Measurements from ENCODE around the gene SNRK. TPM values are rescaled to one million over a fixed set of nuclear protein-coding genes. Genes with fewer than 3 reads are reported as not detected.

Gene SNRK
- total and polyA plus RNA-seq, 2 donors (not counting 3 experiments of a cell fraction or from before 2014, with no cell fraction given), result 43.3 to 99.9 TPM

GRCh38 chr3:43291546-43291945, 5.2 kb downstream of the SNRK start:
- BruUV-seq (replicated peaks), result no TSS peak
- Histone ChIP-seq H3K9me1 (replicated peaks; ENCODE audit: control insufficient read depth, extremely low read depth, insufficient read depth, low read length) (no peaks in the 10 kb centered on the region), H3K79me2 (ENCODE audit: control insufficient read depth, insufficient read depth, low read length) (peaks cover 98% of the 10 kb centered on the region), H3K27ac (ENCODE audit: insufficient read depth, low read depth, low read length) (peak overlapping the region; percentile 100), H3K27me3 (ENCODE audit: control insufficient read depth in 2 of 2, insufficient read depth in 2 of 2, low read length in 2 of 2) (no peaks in the 10 kb centered on the region), H4K20me1 (replicated peaks; ENCODE audit: control insufficient read depth, extremely low read depth, insufficient read depth, low read length) (peaks cover 19% of the 10 kb centered on the region), H3K9me3 (replicated peaks; ENCODE audit: control insufficient read depth, insufficient read depth, low read length) (no peaks in the 10 kb centered on the region), H3K4me2 (ENCODE audit: insufficient read depth, low read length) (peak overlapping the region; percentile 95), H3K4me1 (ENCODE audit: control insufficient read depth, extremely low read depth, insufficient read depth, low read length) (peaks cover 74% of the 10 kb centered on the region), H3K9ac (replicated peaks; ENCODE audit: extremely low read depth, insufficient read depth, low read length) (peak overlapping the region; percentile 100), H3K4me3 (replicated peaks in 1 of 3; ENCODE audit: insufficient read depth in 1 of 3, low read depth in 1 of 3, low read length in 3 of 3) (peak overlapping the region; percentile 9 to 100 (median 15)), H2AFZ (ENCODE audit: low read depth, low read length) (no peak overlapping the region), H3K36me3 (ENCODE audit: control insufficient read depth in 2 of 2, extremely low read depth in 1 of 2, insufficient read depth in 2 of 2, low read length in 2 of 2) (peaks cover 2 to 20% of the 10 kb centered on the region in 2 experiments)
- intact Hi-C loops (cut with micrococcal nuclease) (loop anchor here (1.0 kb wide), 1 partner anchor 129 kb away; no protein-coding TSS in a partner anchor), dilution Hi-C loops (cut with MboI; ENCODE audit: extremely low pct_ligation_motif_present, low sequenced_read_pairs) (no loop called here)
- FAIRE-seq (no peak), DNase-seq (ENCODE audit: low read depth, low spot score) (peak; percentile 17)
- CTCF ChIA-PET, result interaction anchor here (0.9 to 3.7 kb wide), 7 partner anchors 9 to 330 kb away, joined by 3 to 24 read pairs (median 6); no protein-coding TSS in a partner anchor
- POLR2A ChIA-PET, result interaction anchor here (0.7 to 2.3 kb wide), 5 partner anchors 44 to 211 kb away, joined by 3 to 10 read pairs (median 5); no protein-coding TSS in a partner anchor
- TF ChIP-seq, protein P1, sequence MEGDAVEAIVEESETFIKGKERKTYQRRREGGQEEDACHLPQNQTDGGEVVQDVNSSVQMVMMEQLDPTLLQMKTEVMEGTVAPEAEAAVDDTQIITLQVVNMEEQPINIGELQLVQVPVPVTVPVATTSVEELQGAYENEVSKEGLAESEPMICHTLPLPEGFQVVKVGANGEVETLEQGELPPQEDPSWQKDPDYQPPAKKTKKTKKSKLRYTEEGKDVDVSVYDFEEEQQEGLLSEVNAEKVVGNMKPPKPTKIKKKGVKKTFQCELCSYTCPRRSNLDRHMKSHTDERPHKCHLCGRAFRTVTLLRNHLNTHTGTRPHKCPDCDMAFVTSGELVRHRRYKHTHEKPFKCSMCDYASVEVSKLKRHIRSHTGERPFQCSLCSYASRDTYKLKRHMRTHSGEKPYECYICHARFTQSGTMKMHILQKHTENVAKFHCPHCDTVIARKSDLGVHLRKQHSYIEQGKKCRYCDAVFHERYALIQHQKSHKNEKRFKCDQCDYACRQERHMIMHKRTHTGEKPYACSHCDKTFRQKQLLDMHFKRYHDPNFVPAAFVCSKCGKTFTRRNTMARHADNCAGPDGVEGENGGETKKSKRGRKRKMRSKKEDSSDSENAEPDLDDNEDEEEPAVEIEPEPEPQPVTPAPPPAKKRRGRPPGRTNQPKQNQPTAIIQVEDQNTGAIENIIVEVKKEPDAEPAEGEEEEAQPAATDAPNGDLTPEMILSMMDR (IDR thresholded peaks at IDR 0.05; ENCODE audit: extremely low read depth in 1 of 2, insufficient read depth in 1 of 2, low read depth in 1 of 2, low read length in 2 of 2), result no peak
- TF ChIP-seq POLR2A (IDR thresholded peaks at IDR 0.05; ENCODE audit: low read depth, low read length), result no peak
- no peak for TF ChIP-seq MYC (IDR thresholded peaks at IDR 0.05; ENCODE audit: low read depth, low read length)
- TF ChIP-seq FOS (IDR thresholded peaks at IDR 0.05; ENCODE audit: borderline replicate concordance, insufficient read depth, low read length), result no peak
- TF ChIP-seq POLR2AphosphoS5 (IDR thresholded peaks at IDR 0.05; ENCODE audit: insufficient read depth, low read depth, low read length), result no peak
- TF ChIP-seq EZH2 (IDR thresholded peaks at IDR 0.05; ENCODE audit: borderline replicate concordance, low read depth, low read length, severe bottlenecking), result no peak
- TF ChIP-seq JUN (IDR thresholded peaks at IDR 0.05; ENCODE audit: borderline replicate concordance, insufficient read depth, insufficient read length, low read depth), result no peak
- TF ChIP-seq GATA2 (IDR thresholded peaks at IDR 0.05; ENCODE audit: insufficient read depth, insufficient read length, low read depth, low read length), result no peak

All from endothelial cell of umbilical vein (primary cell).